ENCODE data around the gene WWP2.
"Not testable (repeated sequence)": the region's sequence is repeated elsewhere in the genome, so short reads cannot be mapped to it uniquely, and the experiment has no call there.

WWP2 gene

DNA sequence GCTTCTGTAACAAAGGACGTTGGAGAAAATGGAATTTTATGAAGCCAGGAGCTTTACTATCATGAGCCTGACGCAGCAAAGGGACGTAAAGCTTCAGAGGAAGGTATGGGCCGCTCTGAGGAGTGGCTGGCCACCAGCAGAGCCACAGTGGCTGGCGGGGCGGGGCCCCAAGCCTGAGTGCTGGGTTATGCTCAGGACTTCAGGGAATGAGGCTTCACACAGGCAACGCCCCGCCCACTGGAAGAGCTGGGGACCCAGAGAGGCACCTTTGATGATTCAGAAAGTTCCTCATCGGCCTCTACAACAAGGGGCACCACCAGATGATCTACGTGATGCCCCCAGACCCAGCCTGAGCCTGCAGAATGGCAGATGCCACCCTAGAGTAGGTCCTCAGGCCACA lies 16.2 kb upstream of the WWP2 start:
- no peak for DNase-seq (ENCODE audit: low read depth)

DNA sequence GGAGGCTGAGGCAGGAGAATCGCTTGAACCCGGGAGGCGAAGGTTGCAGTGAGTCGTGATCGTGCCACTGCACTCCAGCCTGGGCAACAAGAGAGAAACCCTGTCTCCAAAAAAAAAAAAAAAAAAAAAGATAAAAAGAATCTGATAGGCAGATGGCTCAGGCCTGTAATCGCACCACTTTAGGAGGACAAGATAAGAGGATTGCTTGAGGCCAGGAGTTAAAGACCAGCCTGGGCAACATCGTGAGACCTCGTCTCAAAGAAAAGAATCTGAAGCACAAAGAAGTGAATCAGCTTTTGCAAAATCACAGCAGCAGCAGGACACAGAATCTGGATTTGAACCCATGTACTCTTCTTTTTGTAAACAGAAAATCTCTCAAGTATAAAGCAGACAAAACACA lies 15.0 kb upstream of the WWP2 start:
- no peak for DNase-seq (ENCODE audit: low read depth)

DNA sequence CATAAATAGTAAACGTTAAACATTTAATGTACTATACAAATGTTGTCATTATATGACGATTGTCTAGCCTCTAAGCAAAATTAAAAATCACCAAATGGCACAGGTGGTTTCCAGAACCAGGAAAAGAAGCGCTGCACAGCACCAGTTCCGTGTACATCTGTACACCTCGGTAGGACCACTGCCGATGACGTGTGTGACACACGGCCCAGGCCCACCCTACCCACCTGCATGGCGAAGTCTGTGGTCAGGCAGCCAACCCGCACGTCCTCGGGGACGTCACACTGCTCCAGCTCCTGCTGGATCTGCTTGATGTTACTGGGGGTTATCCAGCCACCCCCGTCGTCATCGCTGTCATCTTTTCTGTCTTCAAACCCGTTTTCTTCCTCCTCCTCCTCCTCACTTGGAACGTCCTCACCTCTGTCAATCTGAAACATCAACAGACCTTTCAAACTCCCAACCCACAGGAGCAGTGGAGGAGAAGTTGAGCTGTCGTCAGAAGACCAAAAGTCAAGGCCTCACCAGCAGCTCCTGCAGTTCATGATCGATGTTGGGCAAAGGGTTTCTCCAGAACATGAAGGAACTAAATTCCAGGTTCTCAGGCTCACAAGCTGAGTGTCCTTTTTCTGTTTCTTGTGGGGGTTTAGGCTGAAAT lies 13.3 kb upstream of the WWP2 start:
- DNase-seq (ENCODE audit: low read depth), result no peak

DNA sequence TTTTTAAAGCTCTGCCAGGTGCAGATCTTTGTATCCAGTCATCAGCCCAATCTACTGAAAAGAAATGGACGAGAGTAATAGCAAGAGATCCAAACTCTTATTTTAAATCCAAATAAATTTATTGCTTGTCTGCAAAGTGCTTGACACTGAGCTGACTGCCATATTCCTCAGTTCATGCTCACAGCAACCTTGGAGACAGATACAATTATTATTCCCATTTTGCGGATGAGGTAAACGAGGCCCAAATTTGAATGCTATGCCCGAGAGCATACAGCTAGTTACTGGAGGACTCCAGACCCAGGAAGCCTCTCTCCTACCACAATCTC lies 8.0 kb upstream of the WWP2 start:
- no peak for DNase-seq (ENCODE audit: low read depth)

DNA sequence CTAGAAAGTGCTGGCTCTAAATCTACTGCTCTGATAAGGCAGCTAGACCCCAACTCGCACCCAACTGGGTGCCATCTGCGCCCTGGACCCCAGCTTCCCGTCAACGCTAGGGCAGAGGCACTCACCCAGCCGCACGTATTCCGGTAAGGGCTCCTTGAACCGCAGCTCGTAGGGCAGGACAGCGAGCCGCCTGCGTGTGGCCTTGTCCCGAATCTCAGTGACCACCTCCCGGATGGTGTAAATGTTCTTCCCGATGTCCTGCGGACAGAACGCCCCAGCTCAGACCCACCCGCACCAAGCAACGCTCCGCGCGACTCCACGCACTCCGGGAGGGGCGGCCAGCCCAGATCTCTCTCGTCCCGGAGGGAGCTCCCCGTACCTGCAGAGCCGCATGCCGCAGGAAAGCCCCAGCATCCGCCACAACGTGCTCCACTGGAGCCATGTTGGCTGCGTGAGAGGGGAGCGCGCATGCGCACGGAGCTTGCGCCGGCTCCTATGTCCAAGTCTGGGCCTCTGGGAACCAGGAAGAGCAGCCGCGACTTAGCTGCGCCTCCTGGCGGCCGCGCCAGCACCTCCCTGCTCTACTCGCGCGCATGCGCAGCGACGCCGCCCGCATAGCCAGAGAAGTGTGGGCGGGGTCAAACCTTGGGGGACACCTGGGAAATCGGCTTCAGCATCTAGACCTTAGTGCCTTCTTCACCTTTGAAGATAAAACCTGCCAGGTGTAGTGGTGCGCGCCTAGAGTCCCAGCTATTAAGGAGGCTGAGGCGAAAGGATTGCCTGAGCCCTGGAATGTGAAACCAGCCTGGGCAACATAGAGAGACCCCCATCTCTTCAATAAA lies 7.4 kb upstream of the WWP2 start, which contains the start of gene NOB1:
NOB1 (minus strand) TSS at position 458 of the 842 bp plus-strand sequence; CDS start at position 442, 16 bp downstream.
- DNase-seq (ENCODE audit: low read depth), result peak; percentile 96

DNA sequence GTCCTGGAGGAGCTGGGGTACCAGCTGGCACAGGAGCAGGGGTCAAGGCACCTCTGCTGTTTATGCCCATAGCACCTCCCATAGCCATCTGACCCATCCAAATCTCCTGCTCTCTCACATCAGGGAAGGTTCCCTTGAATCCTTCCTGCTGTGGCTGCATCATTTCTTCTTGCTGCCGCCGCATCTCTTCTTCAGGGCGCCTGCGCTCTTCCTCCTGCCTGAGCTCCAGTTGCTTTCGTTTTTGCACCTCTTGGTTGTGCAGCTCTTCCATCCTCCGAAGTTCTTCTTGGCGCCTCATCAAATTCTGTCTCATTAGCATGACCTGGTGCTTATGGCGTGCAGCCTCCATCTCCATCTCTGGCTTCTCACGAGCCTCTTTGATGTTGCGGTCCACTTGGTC lies 5.4 kb upstream of the WWP2 start:
- DNase-seq (ENCODE audit: low read depth), result no peak

DNA sequence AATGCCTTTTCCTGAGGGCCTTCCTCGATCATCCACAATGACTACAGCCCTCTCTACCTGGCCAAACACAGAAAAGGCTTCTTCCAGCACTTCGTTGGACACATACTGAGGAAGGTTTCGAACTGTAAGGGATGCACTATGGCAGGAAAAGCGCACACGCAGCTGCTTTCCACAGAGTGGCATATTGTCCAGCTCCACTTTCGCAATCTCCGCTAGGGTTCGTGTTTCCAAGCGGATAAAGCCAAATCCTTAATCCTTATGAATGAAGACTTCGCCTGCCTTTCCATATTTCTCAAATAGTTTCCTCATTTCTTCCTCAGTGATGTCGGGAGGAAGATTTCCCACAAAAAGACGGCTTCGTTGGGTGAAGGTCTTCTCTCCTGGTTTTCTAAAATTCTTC lies 4.8 kb upstream of the WWP2 start:
- DNase-seq (ENCODE audit: low read depth), result not testable (repeated sequence)

DNA sequence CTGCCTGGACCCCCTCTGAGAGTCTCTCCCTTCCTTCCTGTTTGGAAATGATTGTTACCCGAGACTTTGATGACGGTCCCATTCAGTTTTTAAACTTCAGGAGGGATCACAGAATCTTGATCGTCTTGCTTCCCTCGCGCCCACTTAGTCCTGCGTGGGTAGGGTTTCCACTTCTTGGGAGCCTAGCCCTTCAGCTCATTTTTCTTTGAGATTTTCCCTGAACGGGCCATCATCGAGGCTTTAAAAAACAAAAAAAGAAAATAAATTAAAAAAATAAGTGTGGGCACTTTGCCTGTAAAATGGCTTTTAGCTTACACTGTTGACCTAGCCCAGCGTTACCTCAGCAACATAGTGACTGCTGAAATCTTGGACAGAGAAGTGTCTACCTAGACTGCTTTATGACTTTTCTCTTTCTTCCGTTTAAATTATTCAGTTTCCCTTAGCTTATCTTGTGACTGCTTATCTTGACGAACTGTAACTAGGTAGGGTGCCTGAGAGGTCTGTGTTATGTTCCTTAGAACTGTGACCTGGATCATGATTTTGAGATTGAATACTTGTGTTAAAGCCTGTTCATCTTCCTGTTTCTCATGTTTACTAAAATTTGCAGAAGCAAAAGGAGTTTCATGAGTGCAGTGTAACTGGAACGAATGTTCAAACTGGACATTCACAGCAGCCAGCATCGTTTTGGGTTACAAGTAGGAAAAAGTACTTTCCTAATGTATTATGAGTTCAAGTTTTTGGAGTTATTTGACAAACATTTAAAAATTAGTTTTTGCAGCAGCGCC lies 874 bp downstream of the WWP2 start:
- DNase-seq (ENCODE audit: low read depth), result no peak

DNA sequence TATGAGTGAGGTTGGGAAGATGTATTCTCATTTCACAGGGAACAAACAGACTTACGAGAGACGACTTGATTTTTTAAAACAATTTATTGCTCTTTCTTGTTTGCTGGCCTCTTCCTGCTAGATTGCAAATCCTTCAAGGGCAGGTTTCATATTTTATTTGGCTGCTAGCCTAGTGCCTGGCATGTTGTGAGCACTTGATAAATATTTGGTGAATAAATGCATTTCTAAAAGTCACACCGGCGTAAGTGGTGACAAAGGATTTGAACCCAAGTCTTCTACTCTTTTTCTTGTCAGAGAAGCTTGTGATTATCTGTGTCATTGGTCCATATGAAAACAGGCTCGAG lies 1.4 kb downstream of the WWP2 start:
- DNase-seq (ENCODE audit: low read depth), result no peak

DNA sequence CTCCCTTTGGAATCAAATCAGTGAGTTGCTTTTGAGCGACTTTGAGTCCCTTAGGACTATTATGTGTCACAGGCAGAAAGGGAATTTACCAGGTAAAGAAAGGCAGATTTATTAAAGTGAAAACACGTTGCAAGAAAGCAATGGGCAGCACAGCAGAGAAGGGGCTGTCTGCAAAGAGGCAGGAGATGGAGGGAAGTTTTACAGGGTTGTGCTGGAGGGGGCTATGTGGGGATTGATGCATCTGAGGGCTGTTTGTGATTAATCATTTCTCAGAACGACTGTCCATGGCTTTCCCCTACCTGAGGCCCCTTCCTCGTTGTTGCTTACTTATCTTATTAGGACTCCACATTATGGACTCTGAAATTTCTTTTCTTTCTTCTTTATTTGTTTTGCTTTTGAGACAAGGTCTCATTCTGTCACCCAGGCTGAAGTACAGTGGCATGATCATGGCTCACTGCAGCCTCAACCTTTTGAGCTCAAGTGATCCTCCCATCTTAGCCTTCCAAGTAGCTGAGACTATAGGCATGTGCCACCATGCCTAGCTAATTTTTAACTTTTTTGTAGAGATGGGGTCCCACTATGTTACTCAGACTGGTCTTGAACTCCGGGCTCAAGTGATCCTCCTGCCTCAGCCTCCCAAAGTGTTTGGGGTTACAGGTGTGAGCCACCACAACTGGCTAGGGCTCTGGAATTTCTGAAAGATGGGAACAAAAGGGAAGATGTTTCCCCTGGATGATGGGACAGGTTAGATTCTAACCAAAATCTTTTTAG lies 5.5 kb downstream of the WWP2 start:
- DNase-seq (ENCODE audit: low read depth), result no peak

DNA sequence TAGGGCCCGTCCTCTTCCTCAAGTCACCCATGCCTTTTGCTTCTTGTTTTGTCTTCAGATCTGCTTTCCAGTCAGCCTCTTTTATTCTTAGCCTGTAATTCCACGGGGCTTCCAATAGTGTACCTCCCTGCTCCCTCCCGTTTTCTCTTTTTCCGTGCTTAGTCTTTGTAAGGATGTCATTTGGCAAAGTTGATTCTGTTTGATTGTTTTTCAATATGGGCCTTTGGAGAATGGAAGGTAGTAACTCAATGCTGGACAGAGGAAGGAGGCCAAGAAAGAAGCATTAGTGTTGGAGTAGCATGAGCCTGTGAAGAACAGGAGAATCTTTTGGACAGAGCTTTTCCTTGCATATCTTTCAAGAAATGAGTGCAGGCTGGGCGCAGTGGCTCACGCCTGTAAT lies 6.5 kb downstream of the WWP2 start:
- no peak for DNase-seq (ENCODE audit: low read depth)

DNA sequence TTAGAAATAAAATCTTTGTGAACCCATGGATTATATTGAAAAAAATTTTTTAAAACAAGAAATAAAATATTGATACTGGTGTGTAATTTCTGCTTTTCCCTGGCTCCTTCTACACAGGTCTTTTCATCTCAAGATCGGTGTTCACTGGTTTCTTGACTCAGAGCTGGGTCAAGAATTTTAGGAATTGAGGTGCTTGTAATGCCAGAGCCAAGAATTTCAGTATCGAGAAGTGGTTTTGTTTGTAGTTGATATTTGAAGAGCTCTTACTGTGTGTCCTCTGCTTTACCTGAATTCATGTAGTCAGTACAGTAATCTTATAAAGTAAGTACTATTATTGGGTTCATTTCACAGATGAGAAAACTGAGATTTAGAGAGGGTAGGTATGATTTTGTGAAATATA lies 7.3 kb downstream of the WWP2 start:
- no peak for DNase-seq (ENCODE audit: low read depth)

DNA sequence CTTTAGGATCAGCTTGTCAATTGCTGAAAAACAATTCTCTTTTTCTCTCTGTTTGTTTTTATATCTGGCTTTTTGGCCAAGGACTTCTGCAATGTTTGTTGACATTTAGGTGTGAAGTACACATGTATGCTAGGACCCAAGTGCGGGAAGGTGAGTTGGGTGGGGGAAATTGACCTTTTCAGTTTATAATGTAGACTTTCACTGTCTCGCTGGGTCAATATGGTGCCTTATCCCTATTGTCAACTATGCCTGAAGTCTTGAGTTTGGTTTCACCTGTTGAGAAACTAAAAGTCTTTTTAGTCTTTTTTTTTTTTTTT lies 9.5 kb downstream of the WWP2 start:
- DNase-seq (ENCODE audit: low read depth), result no peak

DNA sequence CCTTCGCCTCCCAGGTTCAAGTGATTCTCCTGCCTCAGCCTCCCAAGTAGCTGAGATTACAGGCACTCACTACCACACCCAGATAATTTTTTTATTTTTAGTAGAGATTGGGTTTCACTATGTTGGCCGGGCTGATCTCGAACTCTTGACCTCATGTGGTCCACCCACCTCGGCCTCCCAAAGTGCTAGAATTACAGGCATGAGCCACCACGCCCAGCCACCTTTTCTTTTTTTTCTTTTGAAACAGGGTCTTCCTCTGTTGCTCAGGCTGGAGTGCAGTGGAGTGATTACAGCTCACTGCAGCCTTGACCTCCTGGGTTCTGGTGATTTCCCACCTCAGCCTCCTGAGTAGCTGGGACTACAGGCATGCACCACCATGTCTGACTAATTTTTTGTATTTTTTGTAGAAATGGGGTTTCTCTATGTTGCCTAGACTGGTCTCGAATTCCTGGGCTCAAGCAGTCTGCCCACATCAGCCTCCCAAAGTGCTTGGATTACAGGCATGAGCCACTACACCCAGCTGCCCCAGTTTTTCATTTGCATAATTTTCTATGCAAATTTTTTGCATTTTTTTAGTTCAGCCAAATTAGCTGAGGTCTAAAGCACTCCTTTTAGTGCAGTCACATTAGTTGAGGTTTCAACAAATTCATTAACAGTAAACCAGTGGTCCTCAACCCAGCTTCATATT lies 11.3 kb downstream of the WWP2 start:
- no peak for DNase-seq (ENCODE audit: low read depth)

DNA sequence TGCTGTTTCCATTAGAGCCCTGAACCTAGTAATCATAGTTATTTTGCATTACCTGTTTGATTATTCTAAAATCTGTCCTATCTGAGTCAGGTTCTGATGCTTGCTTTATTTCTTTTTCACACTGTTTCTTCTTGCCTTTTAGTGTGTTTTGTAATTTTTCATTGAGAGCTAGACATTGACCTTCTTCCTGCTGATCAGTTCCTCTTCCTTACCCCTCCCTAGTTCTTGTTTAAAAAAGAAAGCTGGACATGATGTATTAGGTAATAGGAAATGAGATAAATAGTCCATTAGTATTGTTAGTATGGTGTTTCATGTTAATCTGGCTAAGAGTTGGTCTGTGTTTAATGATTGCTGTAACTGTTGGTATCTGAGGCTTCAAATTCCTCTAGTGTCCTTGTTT lies 13.4 kb downstream of the WWP2 start:
- DNase-seq (ENCODE audit: low read depth), result no peak

DNA sequence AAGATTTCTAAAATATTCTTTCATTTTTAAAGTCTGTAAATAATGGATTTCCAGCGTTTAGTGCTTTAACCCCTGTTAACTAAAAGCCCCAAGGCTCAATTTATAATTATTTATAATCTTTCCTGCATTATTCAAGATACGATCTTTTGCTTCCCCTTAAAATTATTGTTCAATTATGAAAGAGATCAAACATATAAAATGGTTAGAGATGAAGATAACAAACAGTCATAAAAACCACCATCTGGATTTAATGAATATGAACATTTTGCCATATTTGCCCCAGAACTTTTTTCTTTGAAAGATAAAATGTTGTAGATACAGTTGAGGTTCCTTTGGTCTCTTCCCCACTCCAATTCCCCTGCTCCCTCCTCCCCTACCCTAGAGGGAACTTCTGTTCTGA lies 17.6 kb downstream of the WWP2 start:
- no peak for DNase-seq (ENCODE audit: low read depth)

DNA sequence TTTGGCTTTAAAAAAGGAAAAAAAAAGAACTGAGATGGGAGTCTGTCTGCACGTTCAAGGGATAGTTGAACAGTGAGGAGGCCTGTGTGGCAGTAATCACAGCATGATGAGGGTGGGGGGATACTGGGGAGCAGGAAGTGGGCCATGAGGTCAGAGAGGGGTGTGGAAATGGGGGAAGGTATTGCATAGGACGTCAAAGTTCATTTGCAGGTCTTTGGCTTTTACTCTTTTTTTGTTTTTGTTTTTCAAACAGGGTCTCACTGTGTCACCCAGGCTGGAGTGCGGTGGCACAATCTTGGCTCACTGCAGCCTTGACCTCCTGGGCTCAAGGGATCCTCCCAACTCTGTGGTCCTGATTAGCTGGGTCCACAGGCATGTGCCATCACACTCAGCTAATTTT lies 19.0 kb downstream of the WWP2 start:
- DNase-seq (ENCODE audit: low read depth), result no peak

DNA sequence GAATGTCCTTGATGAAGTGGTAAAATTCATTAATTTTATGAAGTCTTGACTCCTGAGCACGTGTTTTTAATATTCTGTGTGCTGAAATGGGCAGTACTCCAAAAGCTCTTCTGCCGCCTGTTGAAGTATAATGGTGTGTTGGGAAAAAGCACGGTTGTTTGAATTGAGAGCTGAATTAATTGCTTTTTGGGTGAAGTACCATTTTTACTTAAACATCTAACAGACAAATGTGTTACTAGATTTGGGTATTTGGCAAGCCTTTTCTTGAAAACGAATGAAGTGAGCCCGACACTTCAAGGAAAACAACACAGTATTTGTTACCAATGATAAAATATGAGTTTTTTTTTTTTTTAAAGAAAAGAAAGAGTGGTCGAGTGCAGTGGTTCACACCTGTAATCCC lies 22.5 kb downstream of the WWP2 start:
- DNase-seq (ENCODE audit: low read depth), result no peak

DNA sequence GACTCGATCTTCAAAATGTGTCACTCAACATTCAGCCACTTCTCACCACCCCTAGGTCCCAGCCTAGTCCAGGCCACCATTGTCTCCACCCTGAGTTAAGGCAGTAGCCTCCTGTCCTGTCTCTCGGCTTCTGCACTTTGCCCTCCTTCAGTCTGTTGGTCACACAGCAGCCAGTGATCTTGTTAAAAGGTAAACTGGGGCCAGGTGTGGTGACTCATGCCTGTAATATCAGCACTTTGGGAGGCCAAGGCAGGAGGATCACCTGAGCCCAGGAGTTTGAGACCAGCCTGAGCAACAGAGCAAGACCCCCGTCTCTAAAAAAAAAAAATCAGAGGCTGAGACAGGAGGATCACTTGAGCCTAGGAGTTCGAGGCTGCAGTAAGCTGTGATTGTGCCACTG lies 25.8 kb downstream of the WWP2 start:
- no peak for DNase-seq (ENCODE audit: low read depth)

DNA sequence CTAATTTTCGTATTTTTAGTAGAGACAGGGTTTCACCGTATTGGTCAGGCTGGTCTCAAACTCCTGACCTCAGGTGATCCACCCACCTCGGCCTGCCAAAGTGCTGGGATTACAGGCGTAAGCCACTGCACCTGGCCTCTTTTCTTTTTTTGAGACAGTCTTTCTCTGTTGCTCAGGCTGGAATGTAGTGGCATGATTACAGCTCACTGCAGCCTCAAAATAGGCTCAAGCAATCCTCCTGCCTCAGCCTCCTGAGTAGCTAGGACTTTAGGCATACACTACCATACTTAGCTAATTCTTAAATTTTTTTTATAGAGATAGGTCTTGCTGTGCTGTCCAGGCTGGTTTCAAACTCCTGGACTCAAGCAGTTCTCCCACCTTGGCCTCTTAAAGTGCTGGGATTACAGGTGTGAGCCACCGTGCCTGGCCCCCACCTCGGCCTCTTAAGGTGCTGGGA lies 29.3 kb downstream of the WWP2 start:
- DNase-seq (ENCODE audit: low read depth), result not testable (repeated sequence)

DNA sequence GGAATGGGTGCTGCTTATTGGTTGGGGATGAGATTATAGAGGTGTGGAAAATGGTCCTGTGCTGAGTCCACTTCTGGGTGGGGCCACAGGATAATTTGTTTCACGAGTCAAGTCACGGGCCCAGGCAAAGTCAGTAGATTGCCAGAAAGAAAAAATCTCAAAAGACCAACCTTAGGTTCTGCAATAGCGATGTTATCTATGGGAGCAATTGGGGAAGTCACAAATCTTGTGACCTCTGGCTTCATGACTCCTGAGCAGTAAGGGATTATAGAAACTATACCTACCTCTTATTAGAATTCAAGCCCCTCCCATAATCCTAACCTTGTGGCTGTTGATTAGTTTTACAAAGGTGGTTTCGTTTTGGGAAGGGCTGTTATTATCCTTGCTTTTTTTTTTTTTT lies 31.4 kb downstream of the WWP2 start:
- no peak for DNase-seq (ENCODE audit: low read depth)

DNA sequence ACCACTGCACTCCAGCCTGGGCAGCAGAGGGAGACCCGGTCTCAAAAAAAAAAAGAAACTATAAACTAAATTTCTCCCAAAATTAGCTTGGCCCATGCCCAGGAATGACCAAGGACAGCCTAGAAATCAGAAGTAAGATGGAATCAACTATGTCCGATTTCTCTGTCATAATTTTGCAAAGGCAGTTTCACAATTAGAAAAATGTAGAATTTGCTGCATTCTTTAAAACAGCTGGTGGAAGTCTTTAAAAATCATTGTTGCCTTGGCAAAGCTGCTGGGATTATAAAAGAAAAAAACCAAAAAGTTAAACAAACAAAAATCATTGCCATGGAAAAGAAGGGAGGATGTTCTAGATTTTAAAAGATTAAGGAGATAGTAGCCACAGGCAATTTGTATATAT lies 32.4 kb downstream of the WWP2 start:
- DNase-seq (ENCODE audit: low read depth), result no peak
